GDM1 (cell line): ENCODE data around the gene CDK5RAP1.
"Not testable (repeated sequence)": the region's sequence is repeated elsewhere in the genome, so short reads cannot be mapped to it uniquely, and the experiment has no call there.

Experiments used
- DNase-seq: peaks from one replicate; lab custom pipeline; 2025; lab: John Stamatoyannopoulos, UW

The CDK5RAP1 gene

DNA sequence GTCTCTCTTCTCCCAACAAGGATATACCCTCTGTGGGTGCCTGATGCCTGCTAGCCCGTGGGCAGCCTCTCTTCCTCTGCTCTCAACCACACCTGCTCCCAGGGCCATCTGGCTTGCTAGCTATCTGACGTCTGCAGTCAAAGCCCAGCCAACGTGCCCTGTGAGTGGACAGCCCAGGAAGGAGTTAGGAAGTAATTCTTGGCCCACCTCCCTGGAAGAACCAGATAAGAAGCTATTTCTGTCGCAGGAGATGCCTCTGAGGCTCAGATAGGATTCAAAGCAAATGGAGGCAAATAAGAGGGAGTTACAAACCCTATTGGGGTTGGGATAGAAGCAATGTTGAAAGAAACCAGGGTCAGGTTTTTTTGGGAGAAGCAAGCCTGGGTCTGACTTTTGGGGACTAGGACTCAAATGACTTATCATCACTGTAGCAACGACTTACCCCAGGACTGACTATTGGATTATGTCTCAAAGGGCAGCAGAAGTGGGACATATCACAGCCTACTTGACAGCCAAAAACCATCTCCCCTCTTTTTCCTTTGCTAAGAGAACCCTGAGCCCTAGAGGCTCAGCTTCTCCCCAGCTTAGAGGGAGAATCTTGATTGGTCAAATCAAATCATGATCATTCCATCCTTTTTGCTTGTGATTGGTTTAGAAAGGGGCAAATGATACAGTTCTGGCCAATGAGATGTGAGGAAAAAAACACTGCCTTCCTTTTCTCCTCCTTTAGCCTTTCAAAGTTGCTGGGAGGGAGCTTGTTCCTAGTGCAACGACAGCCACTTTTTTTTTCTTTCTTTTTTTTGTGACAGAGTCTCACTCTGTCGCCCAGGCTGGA is 18.0 kb upstream of the CDK5RAP1 start:
- DNase-seq: no peak

- no peak for DNase-seq
These were observed 16.7 kb upstream of the CDK5RAP1 start for GRCh38 chr20:33418033-33418432.

GRCh38 chr20:33415948-33416347 is 14.6 kb upstream of the CDK5RAP1 start:
- no peak for DNase-seq

DNA sequence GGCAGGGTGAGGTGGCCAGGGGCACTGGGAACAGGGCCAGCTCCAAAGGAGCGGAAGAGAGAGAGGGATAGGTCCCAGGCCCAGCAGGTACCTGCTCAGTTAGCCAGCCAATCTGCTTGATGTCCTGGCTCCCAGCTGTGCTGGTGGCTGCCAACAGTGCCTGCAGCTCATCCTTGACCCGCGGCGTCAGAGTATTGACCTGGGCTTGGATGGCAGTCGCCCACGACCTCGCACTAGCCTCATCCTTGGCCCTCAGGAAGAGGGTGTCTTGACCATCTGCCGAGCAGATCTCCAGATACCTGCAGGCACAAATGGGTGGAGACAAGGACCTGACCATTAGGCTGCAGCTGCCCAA is 11.1 kb upstream of the CDK5RAP1 start:
- no peak for DNase-seq

DNA sequence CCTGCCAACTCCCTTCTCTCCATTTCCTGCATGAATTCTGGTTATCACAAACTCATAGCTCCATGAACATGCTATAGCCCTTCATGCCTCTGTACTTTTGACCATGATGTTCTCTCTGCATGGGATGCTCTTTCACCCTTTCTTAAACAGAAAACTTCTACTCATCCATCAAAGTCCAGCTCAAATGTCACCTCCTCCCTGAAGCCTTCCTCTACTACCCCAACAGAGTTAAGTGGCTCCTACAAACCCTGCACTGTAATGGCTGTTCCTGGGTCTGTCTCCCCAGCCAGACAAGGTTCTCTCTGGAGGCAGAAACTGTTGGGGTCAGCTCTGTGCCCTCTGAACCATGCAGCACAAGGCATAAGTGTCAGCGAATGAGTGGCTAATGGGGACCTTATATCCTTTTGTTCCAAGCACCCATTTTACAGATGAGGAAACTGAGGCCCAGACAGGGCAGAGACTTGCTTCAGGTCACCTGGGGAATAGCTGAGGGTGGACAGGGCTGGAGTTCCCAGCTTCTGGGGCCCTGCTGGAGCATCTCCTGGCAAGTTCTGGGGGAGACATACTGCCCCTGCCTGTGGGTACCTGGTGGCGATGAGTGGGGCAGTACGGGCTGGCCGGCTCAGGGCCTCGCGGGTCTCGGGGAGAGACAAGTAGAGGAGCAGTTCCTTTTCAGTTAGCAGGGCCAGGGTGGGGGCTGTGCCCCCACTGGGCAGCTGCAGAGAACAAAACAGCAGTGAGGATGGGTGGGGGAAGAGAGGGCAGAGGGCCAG is 10.6 kb upstream of the CDK5RAP1 start:
- no peak for DNase-seq

GRCh38 chr20:33411242-33411641 is 9.9 kb upstream of the CDK5RAP1 start:
- no peak for DNase-seq

- no peak for DNase-seq
These were observed 8.9 kb upstream of the CDK5RAP1 start for GRCh38 chr20:33410081-33410742.

GRCh38 chr20:33408716-33409654 is 7.7 kb upstream of the CDK5RAP1 start:
- no peak for DNase-seq

GRCh38 chr20:33408313-33408712 is 7.0 kb upstream of the CDK5RAP1 start:
- no peak for DNase-seq

DNA sequence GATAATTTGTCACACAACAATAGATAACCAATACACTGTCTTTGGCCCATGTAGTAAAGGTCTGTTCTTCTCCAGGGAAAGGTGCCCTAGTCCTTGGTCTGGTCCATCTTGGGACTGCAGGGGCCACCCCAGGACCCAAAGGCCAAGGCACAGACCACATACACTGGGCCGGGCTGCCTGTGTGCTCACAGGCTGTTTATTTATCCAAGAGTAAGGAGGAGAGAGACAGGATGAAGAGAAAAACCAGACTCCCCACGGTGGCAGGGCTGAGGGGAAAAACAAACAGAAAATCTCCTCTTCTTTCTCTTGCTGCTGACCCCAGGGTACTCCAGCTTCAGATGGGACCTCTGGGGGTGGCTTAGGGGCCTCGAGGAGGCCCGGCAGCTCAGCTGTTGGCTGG is 6.5 kb upstream of the CDK5RAP1 start:
- no peak for DNase-seq

DNA sequence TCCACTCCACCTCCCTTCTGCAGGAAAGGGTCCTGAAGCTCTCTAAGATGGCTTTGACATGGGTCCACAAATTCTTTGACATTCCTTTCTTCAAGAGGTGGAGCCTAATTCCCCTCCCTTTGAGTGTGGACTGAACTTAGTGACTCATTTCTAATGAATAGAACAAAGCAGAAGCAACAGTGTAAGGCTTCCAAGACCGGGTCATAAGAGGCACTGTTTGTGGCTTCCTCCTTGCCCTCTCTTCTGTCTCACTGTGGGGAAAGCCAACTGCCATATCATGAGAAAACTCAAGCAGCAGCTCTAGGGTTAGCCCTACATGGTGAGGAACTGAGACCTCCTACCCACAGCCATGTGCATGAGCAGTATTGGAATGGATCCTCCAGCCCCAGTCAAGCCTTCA is 5.9 kb upstream of the CDK5RAP1 start:
- DNase-seq: no peak

- DNase-seq: no peak
These were observed 3.0 kb upstream of the CDK5RAP1 start for GRCh38 chr20:33404281-33404680.

GRCh38 chr20:33401921-33402369 is 626 bp upstream of the CDK5RAP1 start:
- no peak for DNase-seq

DNA sequence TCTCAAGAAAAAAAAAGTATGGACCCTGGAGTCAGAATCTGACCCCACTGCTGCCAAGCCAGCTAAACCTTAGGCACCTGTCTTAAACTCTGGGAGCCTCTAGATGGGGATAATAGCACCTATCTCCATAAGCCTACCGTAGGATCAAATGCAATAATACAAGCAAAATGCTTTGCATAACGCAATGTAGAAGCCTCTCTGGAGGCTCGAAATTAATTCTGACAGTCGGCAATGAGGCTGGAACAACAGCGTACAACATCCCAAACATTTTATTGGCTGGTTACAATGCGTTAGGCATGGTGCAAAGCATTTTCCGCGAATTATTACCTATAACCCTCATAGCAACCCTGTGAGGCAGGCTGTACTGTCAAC is 521 bp downstream of the CDK5RAP1 start:
- no peak for DNase-seq

DNA sequence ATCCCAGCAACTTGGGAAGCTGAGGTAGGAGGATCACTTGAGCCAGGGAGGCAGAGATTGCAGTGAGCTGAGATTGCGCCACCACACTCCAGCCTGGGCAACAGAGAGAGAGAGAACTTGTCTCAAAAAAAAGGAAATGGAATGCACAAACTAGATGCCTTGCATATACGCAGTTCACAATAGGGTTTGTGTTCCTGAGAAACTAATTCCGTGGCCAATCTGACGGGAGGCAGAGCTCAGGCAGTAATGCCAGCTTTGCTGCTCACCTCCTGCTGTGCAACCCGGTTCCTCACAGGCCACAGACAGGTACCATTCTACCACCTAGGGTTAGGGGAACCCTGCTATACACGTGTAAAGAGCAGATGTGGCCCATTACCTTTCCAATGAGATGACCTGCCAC is 1.4 kb downstream of the CDK5RAP1 start:
- no peak for DNase-seq

DNA sequence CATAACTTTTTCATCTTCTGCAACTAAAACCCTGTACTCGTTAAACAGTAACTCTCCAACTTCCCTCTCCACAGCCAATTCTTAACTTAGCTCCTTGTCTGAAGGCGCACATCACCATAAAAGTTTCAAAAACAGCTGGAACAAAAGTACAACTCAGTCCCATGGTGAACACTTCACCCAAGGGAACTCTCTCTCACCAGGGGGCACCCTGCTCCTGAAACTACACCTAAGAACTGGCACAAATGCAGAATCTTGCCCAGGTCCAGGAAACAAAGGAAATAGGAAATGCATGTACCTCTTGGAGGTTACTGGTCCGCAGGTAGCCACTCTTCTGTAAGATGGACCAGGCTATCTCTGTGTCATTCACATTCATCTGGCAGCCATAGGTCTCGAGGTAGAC is 6.6 kb downstream of the CDK5RAP1 start:
- DNase-seq: no peak

- DNase-seq: no peak
These were observed 7.7 kb downstream of the CDK5RAP1 start for GRCh38 chr20:33393609-33394008.

- no peak for DNase-seq
These were observed 9.4 kb downstream of the CDK5RAP1 start for GRCh38 chr20:33391722-33392415.

DNA sequence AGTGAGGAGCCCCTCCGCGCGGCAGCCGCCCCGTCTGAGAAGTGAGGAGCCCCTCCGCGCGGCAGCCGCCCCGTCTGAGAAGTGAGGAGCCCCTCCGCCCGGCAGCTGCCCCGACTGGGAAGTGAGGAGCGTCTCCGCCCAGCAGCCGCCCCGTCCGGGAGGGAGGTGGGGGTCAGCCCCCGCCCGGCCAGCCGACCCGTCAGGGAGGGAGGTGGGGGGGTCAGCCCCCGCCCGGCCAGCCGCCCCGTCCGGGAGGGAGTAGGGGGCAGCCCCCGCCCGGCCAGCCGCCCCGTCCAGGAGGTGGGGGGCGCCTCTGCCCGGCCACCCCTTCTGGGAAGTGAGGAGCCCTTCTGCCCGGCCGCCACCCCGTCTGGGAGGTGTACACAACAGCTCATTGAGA is 12.0 kb downstream of the CDK5RAP1 start:
- DNase-seq: not testable (repeated sequence)

GRCh38 chr20:33388268-33388667 is 13.1 kb downstream of the CDK5RAP1 start:
- no peak for DNase-seq

- DNase-seq: no peak
These were observed 14.1 kb downstream of the CDK5RAP1 start for GRCh38 chr20:33387177-33387576.
